HCT116 (cell line): Measurements from ENCODE around the gene CLCN5. TPM values are rescaled to one million over a fixed set of nuclear protein-coding genes. Genes with fewer than 3 reads are reported as not detected.

ENCODE experiments used
- ATAC-seq: fragments of 200-7000 bp; cut with Tn5 transposase; 2 replicates; pipeline ENCODE4 v1.9.1; 2020; ENCODE audit warnings: mild to moderate bottlenecking, moderate library complexity
- BruUV-seq: library from RNA; stranded (reverse); fragments of 400-500 nt; replicated peaks from 2 replicates; lab custom pipeline; 2021; lab: Mats Ljungman, UMichigan
- CTCF ChIA-PET: fragments of 300-600 bp; sonication (Branson Sonifier 250); formaldehyde crosslinking; loops from one replicate; lab custom pipeline; 2021; ENCODE audit warnings: antibody characterized with exemption; lab: Charles Lee
- POLR2A ChIA-PET: fragments of 300-600, 350-600 bp; sonication (Branson Sonifier 250); formaldehyde crosslinking; loops from one replicate; lab custom pipeline; 2021; ENCODE audit warnings: antibody characterized with exemption; lab: Charles Lee
- RAD21 ChIA-PET, 2 experiments: fragments of 300-600 bp; sonication (Branson Sonifier 250); formaldehyde crosslinking; loops; one replicate each; lab custom pipeline; 2023; ENCODE audit warnings: low total read pairs in 2 of 2; ENCODE audit not compliant: uncharacterized antibody in 2 of 2, unreplicated experiment in 2 of 2, low non-redundant PET in 1 of 2; lab: Charles Lee
- DNase-seq: peaks from one replicate; pipeline ENCODE4 v3.0.0-alpha.2; 2010; ENCODE audit warnings: low read depth, low spot score
- H2AFZ ChIP-seq: fragments of 200-600 bp; shearing (Covaris generic), sonication (generic); 2 replicates; pipeline ENCODE4 v1.6.1; 2017; ENCODE audit warnings: low read depth, mixed run types, mixed read lengths, antibody characterized with exemption, low read length; ENCODE audit not compliant: poor library complexity, severe bottlenecking
- H3K27ac ChIP-seq: 2 replicates; pipeline ENCODE4 v1.5.1; 2012; ENCODE audit warnings: low read depth, low read length
- H3K27me3 ChIP-seq: fragments of 200-600 bp; sonication (generic); 2 replicates; pipeline ENCODE4 v1.6.1; 2016; ENCODE audit warnings: mixed run types, low read length, mixed read lengths; ENCODE audit not compliant: insufficient read depth
- H3K36me3 ChIP-seq, 2 experiments: fragments of 200-500 bp in 1 of 2; fragments of 200-600 bp in 1 of 2; sonication (Bioruptor generic) in 1 of 2; sonication (generic) in 1 of 2; 2 replicates each; pipeline versions ENCODE4 v1.5.1 to v1.6.1; 2014 to 2016; ENCODE audit warnings: low read length in 2 of 2, inconsistent platforms in 1 of 2, mixed read lengths in 1 of 2, mixed run types in 1 of 2; ENCODE audit not compliant: insufficient read depth in 2 of 2, control insufficient read depth in 1 of 2
- H3K4me1 ChIP-seq, 2 experiments: fragments of 200-600 bp in 1 of 2; sonication (generic) in 1 of 2; 2 replicates each; pipeline versions ENCODE4 v1.5.1 to v1.6.1; 2012 to 2017; ENCODE audit warnings: low read length in 2 of 2, inconsistent platforms in 1 of 2, mild to moderate bottlenecking in 1 of 2, mixed read lengths in 1 of 2, mixed run types in 1 of 2, moderate library complexity in 1 of 2; ENCODE audit not compliant: insufficient read depth in 2 of 2, control insufficient read depth in 1 of 2
- H3K4me2 ChIP-seq: fragments of 200-600 bp; sonication (generic); 2 replicates; pipeline ENCODE4 v1.6.1; 2017; ENCODE audit warnings: mixed run types, low read length, mixed read lengths
- H3K4me3 ChIP-seq, 2 experiments: fragments of 200-600 bp in 1 of 2; sonication (generic) in 1 of 2; replicated peaks in 1 of 2; 2 replicates each; pipeline ENCODE4 v1.5.1; 2011 to 2016; ENCODE audit warnings: low read length in 2 of 2, control low read depth in 1 of 2, low read depth in 1 of 2, mild to moderate bottlenecking in 1 of 2, mixed read lengths in 1 of 2, mixed run types in 1 of 2
- H3K79me2 ChIP-seq: fragments of 200-600 bp; sonication (generic); 2 replicates; pipeline ENCODE4 v1.6.1; 2017; ENCODE audit warnings: mild to moderate bottlenecking, mixed run types, low read length, moderate library complexity, mixed read lengths; ENCODE audit not compliant: insufficient read depth
- H3K9ac ChIP-seq: fragments of 200-600 bp; sonication (generic); 2 replicates; pipeline ENCODE4 v1.6.1; 2016; ENCODE audit warnings: low read length, mixed read lengths
- H3K9me2 ChIP-seq: fragments of 200-600 bp; sonication (generic), shearing (Covaris generic); 2 replicates; pipeline ENCODE4 v1.6.1; 2017; ENCODE audit warnings: mixed run types, mild to moderate bottlenecking, moderate library complexity; ENCODE audit not compliant: insufficient read depth
- H3K9me3 ChIP-seq, 2 experiments: fragments of 200-500 bp in 1 of 2; fragments of 200-600 bp in 1 of 2; sonication (Bioruptor generic) in 1 of 2; sonication (generic) in 1 of 2; 2 replicates each; pipeline ENCODE4 v1.6.1; 2014 to 2017; ENCODE audit warnings: low read length in 2 of 2, mixed read lengths in 2 of 2, inconsistent platforms in 1 of 2, low read depth in 1 of 2, mild to moderate bottlenecking in 1 of 2, mixed run types in 1 of 2, moderate library complexity in 1 of 2; ENCODE audit not compliant: control insufficient read depth in 1 of 2, insufficient read depth in 1 of 2
- H4K20me1 ChIP-seq: fragments of 200-600 bp; sonication (generic), shearing (Covaris generic); 2 replicates; pipeline ENCODE4 v1.6.1; 2017; ENCODE audit warnings: mixed run types, mild to moderate bottlenecking, moderate library complexity; ENCODE audit not compliant: insufficient read depth
- CTCF ChIP-seq, 3 experiments: fragments of 200-600 bp in 1 of 3; sonication (generic) in 1 of 3; IDR thresholded peaks in 2 of 3; conservative IDR thresholded peaks in 1 of 3; 2 replicates each; pipeline ENCODE4 v1.5.1; 2012 to 2017; ENCODE audit warnings: low read depth in 2 of 3, low read length in 2 of 3, antibody characterized with exemption in 1 of 3, borderline replicate concordance in 1 of 3, control low read depth in 1 of 3, mild to moderate bottlenecking in 1 of 3, mixed read lengths in 1 of 3, mixed run types in 1 of 3, moderate library complexity in 1 of 3; ENCODE audit not compliant: insufficient read depth in 1 of 3
- EZH2phosphoT487 ChIP-seq: fragments of 200-600 bp; IDR thresholded peaks from 2 replicates; pipeline ENCODE4 v1.6.1; 2018; ENCODE audit warnings: antibody characterized with exemption, borderline replicate concordance
- FOSL1 ChIP-seq: IDR thresholded peaks from 2 replicates; pipeline ENCODE4 v1.6.1; 2012; ENCODE audit warnings: low read depth
- RAD21 ChIP-seq: IDR thresholded peaks from 2 replicates; pipeline ENCODE4 v1.6.1; 2012; ENCODE audit warnings: low read depth, mild to moderate bottlenecking
- REST ChIP-seq: IDR thresholded peaks from 2 replicates; pipeline ENCODE4 v1.6.1; 2012; ENCODE audit warnings: low read depth
- SIN3A ChIP-seq: IDR thresholded peaks from 2 replicates; pipeline ENCODE4 v1.6.1; 2012; ENCODE audit warnings: low read depth
- SP1 ChIP-seq: IDR thresholded peaks from 2 replicates; pipeline ENCODE4 v1.6.1; 2012; ENCODE audit warnings: low read depth
- SRF ChIP-seq: IDR thresholded peaks from 2 replicates; pipeline ENCODE4 v1.6.1; 2012; ENCODE audit warnings: low read depth
- ZFX ChIP-seq: fragments of 450-650 bp; IDR thresholded peaks from 2 replicates; pipeline ENCODE4 v1.6.1; 2017
- ZNF274 ChIP-seq: fragments of 200-500 bp; sonication (Bioruptor generic); IDR thresholded peaks from 2 replicates; pipeline ENCODE4 v1.6.1; 2014; ENCODE audit warnings: mild to moderate bottlenecking, low read depth, low read length, inconsistent platforms
- intact Hi-C: fragments of 100-400 bp; cut with micrococcal nuclease; formaldehyde crosslinking; loops from 2 replicates; pipeline ENCODE4 v1.10.0; 2022
- total RNA-seq: library from RNA; stranded (reverse); gene quantifications from one replicate; pipeline ENCODE4 v1.2.1, GENCODE V29; 2021; ENCODE audit not compliant: unreplicated experiment

CLCN5 gene
- total RNA-seq, 1 experiment from 2014 or later, result 6.1 TPM

- Histone ChIP-seq H3K4me2 (peak overlapping the region; percentile 79), H3K27ac (peak overlapping the region; percentile 61), H3K79me2 (no peaks in the 10 kb centered on the region), H3K4me3 (peak overlapping the region; percentile 51 to 55), H3K9me2 (no peaks in the 10 kb centered on the region), H3K36me3 (no peaks in the 10 kb centered on the region), H3K9ac (peak overlapping the region; percentile 47), H3K9me3 (no peaks in the 10 kb centered on the region), H3K4me1 (peaks cover 4 to 14% of the 10 kb centered on the region in 2 experiments; a peak in 2 of 4 replicates), H3K27me3 (no peaks in the 10 kb centered on the region), H4K20me1 (no peaks in the 10 kb centered on the region), H2AFZ (no peak overlapping the region)
- no TSS peak for BruUV-seq
- no peak for TF ChIP-seq EZH2phosphoT487
- no peak for TF ChIP-seq SP1
- no peak for TF ChIP-seq ZFX
- TF ChIP-seq REST, result no peak
- ChIA-PET POLR2A (no interaction called here), RAD21 (no interaction called here), CTCF (interaction anchor here (1.1 to 1.5 kb wide), 2 partner anchors 40 to 42 kb away, joined by 3 to 5 read pairs; partner anchors contain the start of gene CLCN5)
- ATAC-seq, result peak; percentile 19
- intact Hi-C loops, result loop anchor here (10.0 kb wide), 1 partner anchor 705 kb away; no protein-coding TSS in a partner anchor
- no peak for DNase-seq
Measured at GRCh38 chrX:49879656-49880277, 42.6 kb upstream of the CLCN5 start.

GRCh38 chrX:49880668-49881067 lies 41.7 kb upstream of the CLCN5 start:
- Histone ChIP-seq H3K9me3 (no peaks in the 10 kb centered on the region), H3K4me1 (peaks cover 4 to 14% of the 10 kb centered on the region in 2 experiments; a peak in 2 of 4 replicates), H3K9me2 (no peaks in the 10 kb centered on the region), H3K27ac (no peak overlapping the region), H3K27me3 (no peaks in the 10 kb centered on the region), H4K20me1 (no peaks in the 10 kb centered on the region), H3K9ac (no peak overlapping the region), H3K36me3 (no peaks in the 10 kb centered on the region), H3K79me2 (no peaks in the 10 kb centered on the region), H3K4me3 (no peak overlapping the region), H2AFZ (no peak overlapping the region), H3K4me2 (peak overlapping the region; percentile 79; the same call in 1 of the 2 replicates)
- intact Hi-C loops, result no loop called here
- POLR2A ChIA-PET, result no interaction called here
- RAD21 ChIA-PET, result no interaction called here
- DNase-seq (no peak), ATAC-seq (no peak)
- no peak for TF ChIP-seq SIN3A
- no peak for TF ChIP-seq SRF
- TF ChIP-seq SP1, result no peak
- TF ChIP-seq ZNF274, result no peak
- no peak for TF ChIP-seq FOSL1
- TF ChIP-seq RAD21, result no peak
- no peak for TF ChIP-seq CTCF (IDR thresholded peaks at IDR 0.05 in 2 of 3, conservative IDR thresholded peaks at IDR 0.05 in 1 of 3; ENCODE audit: borderline replicate concordance in 1 of 3, insufficient read depth in 1 of 3, low read depth in 2 of 3, low read length in 2 of 3)
- BruUV-seq, result TSS peak; percentile 69
- CTCF ChIA-PET, result interaction anchor here (1.1 kb wide), 1 partner anchor 40 kb away, joined by 3 read pairs; no protein-coding TSS in a partner anchor
